GM18499 (cell line): ENCODE measurements around the gene SLC5A5.
"Not testable (repeated sequence)": the region's sequence is repeated elsewhere in the genome, so short reads cannot be mapped to it uniquely, and the experiment has no call there.

ENCODE experiments used
- ATAC-seq: cut with Tn5 transposase; IDR thresholded peaks from one replicate; pipeline ENCODE4 v1.9.1; 2021; ENCODE audit warnings: moderate number of reproducible peaks; ENCODE audit not compliant: insufficient read depth, unreplicated experiment

SLC5A5 gene

DNA sequence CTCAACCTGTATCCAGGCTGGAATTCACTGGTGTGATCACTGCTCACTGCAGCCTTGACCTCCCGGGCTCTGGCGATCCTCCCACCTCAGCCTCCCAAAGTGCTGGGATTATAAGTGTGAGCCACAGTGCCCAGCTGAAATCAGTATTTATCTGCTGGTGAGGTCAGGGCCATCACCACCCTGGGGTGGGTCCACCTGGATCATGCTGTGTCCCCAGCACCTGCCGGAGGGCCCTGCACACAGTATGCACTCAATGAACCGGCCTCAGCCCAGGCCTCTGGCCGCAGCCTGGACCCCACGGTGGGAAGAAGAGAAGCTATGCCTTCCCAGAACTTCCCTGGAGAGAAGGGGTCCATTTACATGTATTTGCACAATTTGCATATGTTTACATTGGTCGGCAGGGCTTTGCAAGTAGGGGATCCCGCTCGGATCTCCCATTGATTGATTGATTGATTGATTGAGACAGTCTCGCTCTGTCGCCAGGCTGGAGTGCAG lies 2.6 kb upstream of the SLC5A5 start:
- no peak for ATAC-seq

DNA sequence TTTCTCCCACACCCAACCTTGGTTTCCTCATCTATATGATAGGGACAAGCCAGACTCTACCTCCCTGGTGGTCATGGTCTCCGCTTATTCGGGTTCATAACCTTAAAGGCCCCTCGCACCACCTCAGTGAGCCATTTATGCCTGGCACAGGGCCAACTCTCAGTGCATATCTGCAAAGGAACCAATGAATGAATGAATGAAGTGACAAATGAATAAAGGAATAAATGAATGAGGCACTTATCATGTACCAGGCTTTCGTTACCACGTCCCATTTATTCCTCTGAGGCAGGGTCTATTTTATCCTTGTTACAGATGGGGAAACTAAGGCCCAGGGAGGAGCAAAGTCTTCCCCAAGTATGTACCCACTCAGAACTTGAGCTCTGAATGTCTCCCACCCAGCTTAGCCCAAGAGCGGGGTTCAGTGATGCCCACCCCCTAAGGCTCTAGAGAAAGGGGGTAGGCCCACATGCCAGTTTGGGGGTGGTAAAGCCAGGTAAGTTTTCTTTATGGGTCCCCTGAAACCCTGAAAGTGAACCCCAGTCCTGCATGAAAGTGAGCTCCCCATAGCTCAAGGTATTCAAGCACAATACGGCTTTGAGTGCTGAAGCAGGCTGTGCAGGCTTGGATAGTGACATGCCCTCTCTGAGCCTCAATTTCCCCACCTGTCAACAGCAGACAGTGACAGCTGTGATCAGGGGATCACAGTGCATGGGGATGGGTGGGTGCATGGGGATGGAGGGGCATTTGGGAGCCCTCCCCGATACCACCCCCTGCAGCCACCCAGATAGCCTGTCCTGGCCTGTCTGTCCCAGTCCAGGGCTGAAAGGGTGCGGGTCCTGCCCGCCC lies 490 bp upstream of the SLC5A5 start:
- no peak for ATAC-seq

DNA sequence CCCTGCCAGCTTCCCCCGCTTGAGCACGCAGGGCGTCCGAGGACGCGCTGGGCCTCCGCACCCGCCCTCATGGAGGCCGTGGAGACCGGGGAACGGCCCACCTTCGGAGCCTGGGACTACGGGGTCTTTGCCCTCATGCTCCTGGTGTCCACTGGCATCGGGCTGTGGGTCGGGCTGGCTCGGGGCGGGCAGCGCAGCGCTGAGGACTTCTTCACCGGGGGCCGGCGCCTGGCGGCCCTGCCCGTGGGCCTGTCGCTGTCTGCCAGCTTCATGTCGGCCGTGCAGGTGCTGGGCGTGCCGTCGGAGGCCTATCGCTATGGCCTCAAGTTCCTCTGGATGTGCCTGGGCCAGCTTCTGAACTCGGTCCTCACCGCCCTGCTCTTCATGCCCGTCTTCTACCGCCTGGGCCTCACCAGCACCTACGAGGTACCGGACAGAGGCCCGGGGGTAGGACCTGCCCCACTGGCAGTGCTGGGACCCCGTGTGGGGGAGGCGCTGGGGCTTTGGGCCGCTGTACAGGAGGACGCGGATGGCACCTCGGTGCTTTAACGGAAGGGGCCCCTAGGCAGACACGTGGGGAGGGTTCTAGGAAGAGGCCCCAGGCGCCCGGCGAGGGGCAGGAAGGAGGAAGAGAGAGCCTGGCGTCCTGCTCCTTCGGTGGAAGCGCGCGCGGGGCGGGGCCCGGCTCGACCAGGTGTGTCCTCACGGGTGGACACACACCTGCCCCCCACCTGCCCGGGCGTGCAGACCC lies 681 bp downstream of the SLC5A5 start:
- no peak for ATAC-seq

- no peak for ATAC-seq
Measured at GRCh38 chr19:17873786-17874757, 2.3 kb downstream of the SLC5A5 start.

DNA sequence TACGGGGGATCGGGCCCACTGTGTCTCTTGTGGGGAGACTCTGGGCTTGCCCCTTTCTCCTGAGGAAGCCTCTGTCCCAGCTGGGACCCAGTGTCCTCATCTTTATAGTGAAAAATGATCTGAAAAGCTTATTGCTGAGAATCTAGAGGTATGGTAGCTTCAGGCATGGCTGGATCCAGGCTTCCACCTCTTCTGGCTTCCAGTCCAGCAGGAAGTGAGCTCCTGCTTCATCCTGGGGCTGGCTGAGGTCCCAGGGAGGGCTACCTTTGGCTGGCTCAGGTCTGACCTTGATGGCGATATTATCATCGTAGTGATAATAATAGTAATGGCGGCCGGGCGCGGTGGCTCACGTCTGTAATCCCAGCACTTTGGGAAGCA lies 3.0 kb downstream of the SLC5A5 start:
- ATAC-seq: no peak

DNA sequence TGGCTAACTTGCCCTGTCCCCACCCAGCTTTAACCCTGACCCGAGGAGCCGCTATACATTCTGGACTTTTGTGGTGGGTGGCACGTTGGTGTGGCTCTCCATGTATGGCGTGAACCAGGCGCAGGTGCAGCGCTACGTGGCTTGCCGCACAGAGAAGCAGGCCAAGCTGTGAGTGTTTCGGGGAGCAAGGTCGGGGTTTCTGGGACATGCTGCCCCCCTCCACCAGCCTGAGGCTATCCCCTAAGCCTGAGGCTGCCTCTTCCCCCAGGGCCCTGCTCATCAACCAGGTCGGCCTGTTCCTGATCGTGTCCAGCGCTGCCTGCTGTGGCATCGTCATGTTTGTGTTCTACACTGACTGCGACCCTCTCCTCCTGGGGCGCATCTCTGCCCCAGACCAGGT lies 6.0 kb downstream of the SLC5A5 start:
- ATAC-seq: no peak

- ATAC-seq: no peak
Measured at GRCh38 chr19:17879466-17879865, 7.7 kb downstream of the SLC5A5 start.

GRCh38 chr19:17881701-17882100 lies 10.0 kb downstream of the SLC5A5 start:
- ATAC-seq: no peak

DNA sequence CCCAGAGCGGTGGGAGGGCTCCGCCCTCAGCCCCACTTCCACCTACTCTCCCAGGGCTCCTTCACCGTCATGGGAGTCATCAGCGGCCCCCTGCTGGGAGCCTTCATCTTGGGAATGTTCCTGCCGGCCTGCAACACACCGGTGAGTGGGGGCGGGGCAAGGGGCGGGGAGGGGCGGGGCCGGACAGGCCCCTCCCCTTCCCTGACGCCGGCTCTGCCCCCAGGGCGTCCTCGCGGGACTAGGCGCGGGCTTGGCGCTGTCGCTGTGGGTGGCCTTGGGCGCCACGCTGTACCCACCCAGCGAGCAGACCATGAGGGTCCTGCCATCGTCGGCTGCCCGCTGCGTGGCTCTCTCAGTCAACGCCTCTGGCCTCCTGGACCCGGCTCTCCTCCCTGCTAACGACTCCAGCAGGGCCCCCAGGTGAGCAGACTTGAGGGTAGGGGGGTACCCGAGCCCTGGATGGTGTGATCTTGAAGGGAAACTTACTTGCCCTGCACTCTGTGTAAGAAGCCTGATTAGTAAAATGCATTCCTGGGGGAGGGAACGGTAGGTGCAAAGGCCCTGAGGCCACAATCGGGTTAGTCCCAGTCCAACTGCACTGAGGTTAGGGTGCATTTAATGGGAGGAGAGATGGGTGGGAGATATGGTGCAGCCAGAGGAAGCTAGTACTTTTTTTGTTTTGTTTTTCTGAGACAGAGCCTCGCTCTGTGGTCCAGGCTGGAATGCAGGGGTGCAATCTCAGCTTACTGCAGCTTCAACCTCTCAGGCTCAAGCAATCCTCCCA lies 12.1 kb downstream of the SLC5A5 start:
- ATAC-seq: no peak

DNA sequence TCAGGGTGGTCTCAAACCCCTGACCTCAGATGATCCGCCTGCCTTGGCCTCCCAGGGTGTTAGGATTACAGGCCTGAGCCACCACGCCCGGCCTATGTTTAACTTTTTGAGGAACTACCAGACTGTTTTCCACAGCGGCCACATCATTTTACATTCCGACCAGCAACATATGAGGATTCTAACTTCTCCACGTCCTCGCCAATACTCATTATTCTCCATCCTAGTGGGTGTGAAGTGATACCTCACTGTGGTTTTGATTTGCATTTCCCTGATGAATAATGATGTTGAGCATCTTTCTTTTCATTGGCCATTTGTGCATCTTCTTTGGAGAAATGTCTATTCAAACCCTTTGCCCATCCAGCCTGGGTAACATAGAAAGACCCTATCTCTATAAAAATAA lies 14.8 kb downstream of the SLC5A5 start:
- no peak for ATAC-seq

GRCh38 chr19:17887221-17887620 lies 15.5 kb downstream of the SLC5A5 start:
- ATAC-seq: not testable (repeated sequence)

- no peak for ATAC-seq
Measured at GRCh38 chr19:17888260-17888659, 16.5 kb downstream of the SLC5A5 start.

GRCh38 chr19:17889609-17890214 lies 18.0 kb downstream of the SLC5A5 start:
- no peak for ATAC-seq

- no peak for ATAC-seq
Measured at GRCh38 chr19:17893766-17894165, 22.0 kb downstream of the SLC5A5 start.

DNA sequence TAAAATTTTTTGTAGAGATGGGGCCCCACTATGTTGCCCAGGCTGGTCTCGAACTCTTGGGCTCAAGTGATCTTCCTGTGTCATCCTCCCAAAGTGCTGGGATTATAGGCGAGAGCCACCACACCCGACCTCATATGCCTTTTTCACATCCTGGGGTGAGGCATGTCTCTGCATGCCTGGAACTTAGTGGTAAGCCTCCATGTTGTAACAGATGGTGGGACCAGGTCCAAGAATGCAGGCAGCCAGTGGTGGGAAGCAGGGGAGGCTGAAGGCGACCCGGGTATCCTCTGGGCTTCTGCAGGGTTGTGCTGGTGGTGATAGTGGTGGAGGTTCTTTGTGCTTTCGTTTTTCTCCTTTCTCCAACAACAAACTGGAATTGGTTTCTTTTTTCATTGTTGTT lies 31.0 kb downstream of the SLC5A5 start:
- ATAC-seq: no peak

DNA sequence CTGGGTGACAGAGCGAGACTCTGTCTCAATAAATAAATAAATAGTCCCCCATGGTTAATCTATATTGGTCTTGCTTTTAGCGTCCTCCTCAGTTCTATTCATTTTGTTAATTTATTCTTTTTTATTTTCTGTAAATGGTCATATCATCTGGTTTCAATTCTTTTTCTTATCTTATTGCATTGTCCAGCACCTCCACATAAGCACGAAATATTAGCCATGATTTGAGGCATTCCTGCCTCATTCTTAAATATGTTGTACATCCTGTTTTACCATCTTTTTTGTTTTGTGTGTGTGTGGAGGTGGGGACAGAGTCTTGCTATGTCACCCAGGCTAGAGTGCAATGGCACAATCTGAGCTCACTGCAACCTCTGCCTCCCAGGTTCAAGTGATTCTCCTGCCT lies 36.5 kb downstream of the SLC5A5 start:
- ATAC-seq: no peak

DNA sequence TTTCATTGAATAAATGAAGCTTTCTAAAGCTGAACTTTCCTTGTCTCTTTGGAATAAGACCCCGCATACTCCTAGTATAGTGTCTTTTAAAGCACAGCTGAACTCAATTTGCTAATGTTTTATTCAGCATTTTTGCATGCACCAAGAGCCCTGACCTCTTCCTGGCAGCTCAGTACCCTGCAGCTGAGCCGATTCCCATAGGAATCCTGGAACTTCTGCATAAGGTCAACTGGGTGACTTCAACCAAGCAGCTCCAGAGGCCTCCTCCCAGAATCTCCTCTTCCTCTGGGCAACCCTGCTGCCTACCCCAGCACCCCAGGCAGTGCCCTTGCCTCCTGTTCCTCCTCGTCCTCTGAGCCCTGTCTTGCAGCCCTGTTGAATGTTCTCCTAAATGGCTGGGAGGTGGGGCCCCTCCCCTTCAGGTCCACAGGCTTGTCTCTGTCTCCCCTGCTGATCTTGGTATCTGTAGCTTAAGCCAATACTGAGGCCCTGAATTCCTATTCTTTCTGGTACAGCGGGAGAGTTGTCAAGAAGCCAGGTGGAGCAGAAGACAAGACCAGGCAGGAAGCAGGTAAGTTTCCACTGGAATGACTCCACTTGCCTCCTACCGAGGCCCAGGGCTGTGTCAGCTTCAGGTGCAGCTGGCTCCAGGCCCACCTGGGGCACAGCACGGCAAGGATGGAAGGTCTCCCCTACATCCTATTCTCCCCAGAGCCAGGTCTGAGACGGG lies 37.4 kb downstream of the SLC5A5 start:
- no peak for ATAC-seq

DNA sequence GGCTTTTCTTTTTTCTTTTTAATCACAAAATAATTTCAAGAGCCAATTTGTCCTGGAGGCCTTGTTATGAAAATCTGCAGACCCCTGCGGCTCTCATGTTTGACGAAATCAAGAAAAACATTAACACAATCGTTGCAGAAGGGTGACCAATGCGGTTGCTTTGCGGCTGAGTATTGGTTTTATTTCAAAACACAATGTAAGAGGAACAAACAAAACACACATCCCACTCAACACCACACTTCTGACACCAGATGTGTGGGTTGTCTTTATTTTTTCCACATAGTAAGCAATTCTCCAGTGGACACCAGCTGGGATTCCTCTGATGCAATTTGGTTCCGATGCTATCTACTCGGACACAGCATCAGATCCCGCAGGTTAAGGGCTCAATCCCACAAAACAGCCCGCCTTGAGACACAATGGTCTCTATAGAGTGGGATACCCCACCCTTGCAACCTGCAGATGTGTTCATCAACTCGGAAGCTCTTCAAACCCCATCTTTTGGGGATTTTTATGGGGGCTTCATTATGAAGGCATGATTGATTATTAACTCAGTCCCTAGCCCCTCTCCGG lies 39.1 kb downstream of the SLC5A5 start:
- ATAC-seq: no peak
